Measurements from ENCODE around the gene EFCAB5. TPM values are rescaled to one million over a fixed set of nuclear protein-coding genes. Genes with fewer than 3 reads are reported as not detected.

Gene EFCAB5
- polyA plus RNA-seq, 1 donor (not counting 4 experiments of a cell fraction or from before 2014, with no cell fraction given) = 0.17 TPM

DNA sequence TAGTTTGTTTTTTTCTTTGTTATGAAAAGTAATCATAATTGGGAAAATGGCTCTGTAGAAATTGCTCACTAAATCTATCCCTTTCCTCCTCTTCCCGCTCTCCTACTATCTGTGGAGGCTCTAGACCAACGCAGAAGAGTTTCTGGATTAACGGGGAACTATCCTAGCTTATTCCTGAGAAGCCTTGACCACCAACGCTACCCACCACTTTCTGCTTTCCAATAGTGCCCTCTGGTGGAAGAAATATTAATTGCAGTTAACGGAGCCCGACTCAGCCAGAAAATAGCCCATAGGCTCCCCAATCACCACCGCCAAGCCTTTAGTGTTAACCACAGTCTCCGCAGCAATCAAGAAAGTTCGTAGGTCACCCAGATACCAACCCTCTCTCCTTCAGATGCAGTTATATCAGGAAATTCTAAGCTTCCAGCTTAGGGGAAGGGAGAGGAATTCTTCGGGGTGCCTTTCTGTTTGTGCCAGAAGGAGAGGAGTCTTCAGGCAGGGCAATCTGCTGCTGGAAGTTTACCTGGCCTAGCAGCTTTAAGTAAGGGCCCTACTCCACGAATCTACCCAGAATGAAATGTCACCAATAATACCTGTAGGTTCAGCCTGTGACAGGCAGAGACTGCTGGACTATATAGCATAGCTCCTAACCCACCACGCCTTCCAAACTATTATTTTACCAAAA is 152.2 kb downstream of the EFCAB5 start:
- Histone ChIP-seq H3K27me3 (ENCODE audit: control insufficient read depth, extremely low read depth, insufficient read depth, low read length) (no peaks in the 10 kb centered on the region), H3K4me3 (ENCODE audit: control insufficient read depth in 2 of 3, extremely low read depth in 1 of 3, insufficient read depth in 2 of 3, low read depth in 1 of 3, low read length in 3 of 3) (no peak overlapping the region), H3K27ac (ENCODE audit: control insufficient read depth, insufficient read depth, low read length) (no peak overlapping the region), H3K9me3 (ENCODE audit: control insufficient read depth, low read depth, low read length) (no peaks in the 10 kb centered on the region), H3K9me1 (ENCODE audit: control insufficient read depth, extremely low read depth, insufficient read depth, low read length) (no peaks in the 10 kb centered on the region), H3K36me3 (ENCODE audit: control insufficient read depth in 2 of 2, extremely low read depth in 1 of 2, insufficient read depth in 2 of 2, low read length in 2 of 2) (no peaks in the 10 kb centered on the region), H3K4me2 (ENCODE audit: control insufficient read depth, extremely low read depth, insufficient read depth, low read depth, low read length) (peak overlapping the region; percentile 29), H3K79me2 (ENCODE audit: control insufficient read depth, insufficient read depth, low read length) (no peaks in the 10 kb centered on the region), H3K4me1 (ENCODE audit: control insufficient read depth, extremely low read depth, insufficient read depth, low read length) (peaks cover 4% of the 10 kb centered on the region), H2AFZ (ENCODE audit: control insufficient read depth, low read length) (no peak overlapping the region), H3K9ac (ENCODE audit: control insufficient read depth, extremely low read depth, insufficient read depth, low read length) (no peak overlapping the region), H4K20me1 (ENCODE audit: control insufficient read depth, extremely low read depth, insufficient read depth, low read length) (no peaks in the 10 kb centered on the region)
- FAIRE-seq (no peak), DNase-seq (ENCODE audit: low read depth, low spot score) (no peak)
- dilution Hi-C loops (cut with MboI; ENCODE audit: extremely low pct_ligation_motif_present, low sequenced_read_pairs) = no loop called here
- TF ChIP-seq EZH2 (IDR thresholded peaks at IDR 0.05; ENCODE audit: low read length) = no peak
- TF ChIP-seq, protein P1, sequence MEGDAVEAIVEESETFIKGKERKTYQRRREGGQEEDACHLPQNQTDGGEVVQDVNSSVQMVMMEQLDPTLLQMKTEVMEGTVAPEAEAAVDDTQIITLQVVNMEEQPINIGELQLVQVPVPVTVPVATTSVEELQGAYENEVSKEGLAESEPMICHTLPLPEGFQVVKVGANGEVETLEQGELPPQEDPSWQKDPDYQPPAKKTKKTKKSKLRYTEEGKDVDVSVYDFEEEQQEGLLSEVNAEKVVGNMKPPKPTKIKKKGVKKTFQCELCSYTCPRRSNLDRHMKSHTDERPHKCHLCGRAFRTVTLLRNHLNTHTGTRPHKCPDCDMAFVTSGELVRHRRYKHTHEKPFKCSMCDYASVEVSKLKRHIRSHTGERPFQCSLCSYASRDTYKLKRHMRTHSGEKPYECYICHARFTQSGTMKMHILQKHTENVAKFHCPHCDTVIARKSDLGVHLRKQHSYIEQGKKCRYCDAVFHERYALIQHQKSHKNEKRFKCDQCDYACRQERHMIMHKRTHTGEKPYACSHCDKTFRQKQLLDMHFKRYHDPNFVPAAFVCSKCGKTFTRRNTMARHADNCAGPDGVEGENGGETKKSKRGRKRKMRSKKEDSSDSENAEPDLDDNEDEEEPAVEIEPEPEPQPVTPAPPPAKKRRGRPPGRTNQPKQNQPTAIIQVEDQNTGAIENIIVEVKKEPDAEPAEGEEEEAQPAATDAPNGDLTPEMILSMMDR (optimal IDR thresholded peaks at IDR 0.05 in 1 of 3, IDR thresholded peaks at IDR 0.05 in 1 of 3, conservative IDR thresholded peaks at IDR 0.05 in 1 of 3; ENCODE audit: extremely low read depth in 1 of 3, insufficient read depth in 2 of 3, low read length in 3 of 3) = peak; percentile 64 to 80 (median 75)

DNA sequence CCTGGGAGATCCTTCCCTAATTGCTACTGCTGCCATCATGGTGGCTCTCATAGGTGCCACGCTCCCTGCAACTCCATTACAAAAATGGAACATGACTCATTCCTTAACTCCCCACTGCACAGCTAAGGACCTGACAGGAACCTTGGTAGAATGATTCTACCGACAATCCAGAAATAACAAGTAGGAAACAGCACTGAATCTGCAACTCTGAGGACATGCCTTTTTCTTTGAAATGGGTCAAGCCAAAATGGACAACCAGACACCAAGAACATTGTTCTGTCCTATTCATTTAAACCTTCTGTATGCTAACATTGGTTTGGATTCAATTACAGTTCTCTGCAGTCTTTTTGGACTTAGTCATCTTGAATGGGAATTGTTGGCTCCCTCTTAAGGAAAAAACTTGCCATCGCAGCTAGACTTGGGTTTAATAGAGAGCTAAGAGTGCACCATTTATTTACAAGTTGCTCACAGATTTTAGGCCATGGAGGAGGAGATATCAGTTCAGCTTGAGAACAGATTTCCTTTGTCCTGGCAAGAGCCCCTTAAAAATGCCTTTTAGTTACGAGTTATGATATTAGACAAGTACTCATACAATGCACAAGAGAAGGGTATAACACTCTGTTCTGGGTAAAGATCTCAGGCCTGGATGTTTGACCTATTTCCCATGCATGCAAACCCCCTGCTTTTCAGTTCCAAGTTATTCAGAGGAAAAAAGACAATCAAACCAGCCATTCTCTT is 154.2 kb downstream of the EFCAB5 start:
- H2AFZ ChIP-seq (ENCODE audit: control insufficient read depth, low read length) = no peak overlapping the region
- H3K9ac ChIP-seq (ENCODE audit: control insufficient read depth, extremely low read depth, insufficient read depth, low read length) = no peak overlapping the region
- H4K20me1 ChIP-seq (ENCODE audit: control insufficient read depth, extremely low read depth, insufficient read depth, low read length) = no peaks in the 10 kb centered on the region
- H3K4me1 ChIP-seq (ENCODE audit: control insufficient read depth, extremely low read depth, insufficient read depth, low read length) = peaks cover 4% of the 10 kb centered on the region
- no peaks in the 10 kb centered on the region for H3K36me3 ChIP-seq (ENCODE audit: control insufficient read depth in 2 of 2, extremely low read depth in 1 of 2, insufficient read depth in 2 of 2, low read length in 2 of 2)
- dilution Hi-C loops (cut with MboI; ENCODE audit: extremely low pct_ligation_motif_present, low sequenced_read_pairs) = no loop called here
- H3K79me2 ChIP-seq (ENCODE audit: control insufficient read depth, insufficient read depth, low read length) = no peaks in the 10 kb centered on the region
- DNase-seq (ENCODE audit: low read depth, low spot score) = no peak
- no peaks in the 10 kb centered on the region for H3K9me1 ChIP-seq (ENCODE audit: control insufficient read depth, extremely low read depth, insufficient read depth, low read length)
- TF ChIP-seq, protein P1 (optimal IDR thresholded peaks at IDR 0.05 in 1 of 3, IDR thresholded peaks at IDR 0.05 in 1 of 3, conservative IDR thresholded peaks at IDR 0.05 in 1 of 3; ENCODE audit: extremely low read depth in 1 of 3, insufficient read depth in 2 of 3, low read length in 3 of 3) = peak in 2 of 3 experiments; percentile 54 to 67
- TF ChIP-seq EZH2 (IDR thresholded peaks at IDR 0.05; ENCODE audit: low read length) = no peak
- H3K27ac ChIP-seq (ENCODE audit: control insufficient read depth, insufficient read depth, low read length) = no peak overlapping the region
- H3K9me3 ChIP-seq (ENCODE audit: control insufficient read depth, low read depth, low read length) = no peaks in the 10 kb centered on the region
- H3K27me3 ChIP-seq (ENCODE audit: control insufficient read depth, extremely low read depth, insufficient read depth, low read length) = no peaks in the 10 kb centered on the region
- no peak overlapping the region for H3K4me3 ChIP-seq (ENCODE audit: control insufficient read depth in 2 of 3, extremely low read depth in 1 of 3, insufficient read depth in 2 of 3, low read depth in 1 of 3, low read length in 3 of 3)
- H3K4me2 ChIP-seq (ENCODE audit: control insufficient read depth, extremely low read depth, insufficient read depth, low read depth, low read length) = peak overlapping the region; percentile 1
- peak; percentile 49 for FAIRE-seq

Measured in keratinocyte (primary cell).